ENCODE measurements around the gene NDST4.

NDST4 gene

GRCh38 chr4:114921790-114922591 is 191.4 kb downstream of the NDST4 start:
- no peak for TF ChIP-seq CTCF (IDR thresholded peaks at IDR 0.05)
- Mint-ChIP-seq H3K4me1 (peaks cover 19% of the 10 kb centered on the region), H3K9me3 (no peaks in the 10 kb centered on the region), H3K27ac (no peak overlapping the region), H3K4me3 (no peak overlapping the region), H3K27me3 (ENCODE audit: low read depth, poor library complexity) (no peaks in the 10 kb centered on the region), H3K36me3 (ENCODE audit: low read depth) (no peaks in the 10 kb centered on the region)
- DNase-seq: no peak

DNA sequence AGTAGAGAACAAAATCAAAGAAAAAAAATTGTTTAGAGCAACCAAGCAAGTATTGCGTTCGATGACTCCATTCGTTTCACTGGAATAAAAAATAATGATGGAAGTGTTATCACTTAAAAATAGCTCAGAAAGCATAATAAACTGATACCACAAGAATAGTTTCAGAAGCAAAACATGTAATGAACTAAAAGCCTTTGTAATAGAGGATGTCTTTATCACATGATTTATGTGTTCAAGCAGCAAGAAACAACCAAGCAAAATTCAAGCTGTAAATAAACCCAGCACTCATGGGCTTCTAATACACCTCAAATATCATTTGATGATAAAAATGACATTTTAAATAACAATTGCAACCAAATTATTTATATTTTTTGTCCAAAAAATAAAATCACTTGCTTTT is 192.2 kb downstream of the NDST4 start:
- Mint-ChIP-seq H3K27ac (no peak overlapping the region), H3K4me3 (no peak overlapping the region), H3K27me3 (ENCODE audit: low read depth, poor library complexity) (no peaks in the 10 kb centered on the region), H3K36me3 (ENCODE audit: low read depth) (no peaks in the 10 kb centered on the region), H3K9me3 (no peaks in the 10 kb centered on the region), H3K4me1 (peaks cover 19% of the 10 kb centered on the region)
- DNase-seq: no peak
- no peak for TF ChIP-seq CTCF (IDR thresholded peaks at IDR 0.05)

GRCh38 chr4:114911111-114911510 is 202.3 kb downstream of the NDST4 start:
- no peak overlapping the region for H3K27ac Mint-ChIP-seq
- H3K27me3 Mint-ChIP-seq (ENCODE audit: low read depth, poor library complexity): no peaks in the 10 kb centered on the region

GRCh38 chr4:114907568-114907967 is 205.9 kb downstream of the NDST4 start:
- no peak for TF ChIP-seq CTCF (IDR thresholded peaks at IDR 0.05)
- Mint-ChIP-seq H3K4me3 (no peak overlapping the region), H3K27ac (no peak overlapping the region), H3K27me3 (ENCODE audit: low read depth, poor library complexity) (no peaks in the 10 kb centered on the region), H3K36me3 (ENCODE audit: low read depth) (no peaks in the 10 kb centered on the region), H3K9me3 (no peaks in the 10 kb centered on the region), H3K4me1 (no peaks in the 10 kb centered on the region)
- no peak for DNase-seq

More at GRCh38 chr4:114911111-114911510, 202.3 kb downstream of the NDST4 start:
- no peak overlapping the region for H3K4me3 Mint-ChIP-seq
- no peaks in the 10 kb centered on the region for H3K36me3 Mint-ChIP-seq (ENCODE audit: low read depth)
- no peaks in the 10 kb centered on the region for H3K9me3 Mint-ChIP-seq
- no peak for TF ChIP-seq CTCF (IDR thresholded peaks at IDR 0.05)
- H3K4me1 Mint-ChIP-seq: no peaks in the 10 kb centered on the region
- no peak for DNase-seq

DNA sequence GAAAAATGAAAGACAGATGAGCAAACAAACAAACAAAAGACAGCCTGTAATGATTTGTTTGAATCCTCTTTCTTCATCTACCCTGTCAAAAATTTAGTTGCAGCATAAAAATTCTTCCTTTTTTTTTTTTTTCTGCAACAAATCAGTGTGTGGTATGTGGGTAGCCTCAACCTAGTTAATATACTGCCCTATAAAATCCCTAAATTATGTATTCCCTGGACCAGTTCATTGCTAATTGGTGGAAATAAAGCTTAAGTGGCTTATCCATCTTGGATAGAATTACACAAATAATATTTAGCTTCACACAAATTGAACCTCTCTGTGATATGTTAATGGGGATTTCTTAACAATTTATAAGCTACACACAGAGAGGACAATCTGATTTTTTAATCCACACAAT is 208.4 kb downstream of the NDST4 start:
- Mint-ChIP-seq H3K4me1 (no peaks in the 10 kb centered on the region), H3K27me3 (ENCODE audit: low read depth, poor library complexity) (no peaks in the 10 kb centered on the region), H3K9me3 (no peaks in the 10 kb centered on the region), H3K4me3 (no peak overlapping the region), H3K27ac (no peak overlapping the region), H3K36me3 (ENCODE audit: low read depth) (no peaks in the 10 kb centered on the region)
- no peak for TF ChIP-seq CTCF (IDR thresholded peaks at IDR 0.05)
- DNase-seq: no peak

- Mint-ChIP-seq H3K27me3 (ENCODE audit: low read depth, poor library complexity) (no peaks in the 10 kb centered on the region), H3K36me3 (ENCODE audit: low read depth) (no peaks in the 10 kb centered on the region), H3K4me3 (no peak overlapping the region), H3K27ac (no peak overlapping the region), H3K4me1 (no peaks in the 10 kb centered on the region), H3K9me3 (no peaks in the 10 kb centered on the region)
- TF ChIP-seq CTCF (IDR thresholded peaks at IDR 0.05): no peak
- no peak for DNase-seq
These were observed 212.5 kb downstream of the NDST4 start for GRCh38 chr4:114900934-114901333.

Data from nephron progenitor cell (in vitro differentiated cells).